A549 (cell line): ENCODE data around the gene C19orf47. TPM values are rescaled to one million over a fixed set of nuclear protein-coding genes. Genes with fewer than 3 reads are reported as not detected.
"Not testable (repeated sequence)": the region's sequence is repeated elsewhere in the genome, so short reads cannot be mapped to it uniquely, and the experiment has no call there.

Experiments used
- ATAC-seq, 2 experiments: fragments of 200-7000 bp in 1 of 2; fragments of >200 bp in 1 of 2; cut with Nextera tagmentation in 1 of 2; cut with Tn5 transposase in 1 of 2; 3 replicates each; pipeline versions ENCODE4 v1.8.0 to v1.9.1; 2018 to 2020; ENCODE audit warnings: mild to moderate bottlenecking in 1 of 2, moderate library complexity in 1 of 2
- CTCF ChIA-PET: fragments of 300-600 bp; sonication (Branson Sonifier 250); formaldehyde crosslinking; extraction: SDS; loops from one replicate; lab custom pipeline; 2021; ENCODE audit warnings: antibody characterized with exemption, inconsistent platforms; lab: Yijun Ruan, JAX
- POLR2A ChIA-PET: fragments of 350-600 bp; formaldehyde crosslinking; extraction: SDS; loops from one replicate; lab custom pipeline; 2021; ENCODE audit warnings: antibody characterized with exemption, inconsistent platforms; lab: Yijun Ruan, JAX
- DNase-seq, 2 experiments: peaks; one replicate each; pipeline versions ENCODE4 v3.0.0 to v3.0.0-alpha.2; 2011 to 2016; ENCODE audit warnings: low read depth in 1 of 2, low spot score in 1 of 2
- FAIRE-seq: peaks from 2 replicates; lab custom pipeline; 2011; peaks lifted over from hg19 to GRCh38; lab: Jason Lieb, UNC
- H3K27ac ChIP-seq, 2 experiments: fragments of >200 bp; sonication (Bioruptor Twin); formaldehyde crosslinking; 3 replicates each; pipeline ENCODE4 v1.5.1; 2016 to 2017
- H3K4me1 ChIP-seq: fragments of >200 bp; sonication (Bioruptor Twin); formaldehyde crosslinking; 3 replicates; pipeline ENCODE4 v1.6.1; 2016
- H3K4me2 ChIP-seq: fragments of >200 bp; sonication (Bioruptor Twin); formaldehyde crosslinking; 3 replicates; pipeline ENCODE4 v1.6.1; 2016
- H3K4me3 ChIP-seq: fragments of >200 bp; sonication (Bioruptor Twin); formaldehyde crosslinking; 3 replicates; pipeline ENCODE4 v1.5.1; 2016
- H3K9me3 ChIP-seq: fragments of >200 bp; sonication (Bioruptor Twin); formaldehyde crosslinking; 3 replicates; pipeline ENCODE4 v1.6.1; 2016
- BHLHE40 ChIP-seq: IDR thresholded peaks from 2 replicates; pipeline ENCODE4 v1.6.1; 2012; ENCODE audit warnings: low read depth, low read length, inconsistent platforms
- EHF ChIP-seq: fragments of 250-450 bp; sonication (Bioruptor Pico); IDR thresholded peaks from 2 replicates; pipeline ENCODE4 v1.5.0; 2020; ENCODE audit warnings: mild to moderate bottlenecking
- FOSB ChIP-seq: fragments of 250-450 bp; sonication (Bioruptor Pico); IDR thresholded peaks from 2 replicates; pipeline ENCODE4 v1.5.0; 2020; ENCODE audit warnings: mild to moderate bottlenecking, moderate library complexity
- HDAC2 ChIP-seq: fragments of 200-600 bp; sonication (generic); IDR thresholded peaks from 2 replicates; pipeline ENCODE4 v1.6.1; 2016
- HEYL ChIP-seq: fragments of 250-450 bp; sonication (Bioruptor Pico); IDR thresholded peaks from 2 replicates; pipeline ENCODE4 v1.8.0; 2021; ENCODE audit warnings: mild to moderate bottlenecking, moderate library complexity
- KDM1A ChIP-seq: fragments of 200-600 bp; sonication (generic); IDR thresholded peaks from 2 replicates; pipeline ENCODE4 v1.6.1; 2016; ENCODE audit warnings: low read depth, mild to moderate bottlenecking
- KDM5A ChIP-seq: fragments of 200-600 bp; sonication (generic); IDR thresholded peaks from 2 replicates; pipeline ENCODE4 v1.6.1; 2016; ENCODE audit warnings: antibody characterized with exemption, mild to moderate bottlenecking
- MAFK ChIP-seq: fragments of 450-650 bp; IDR thresholded peaks from 2 replicates; pipeline ENCODE4 v1.6.1; 2014; ENCODE audit not compliant: partially characterized antibody
- NR3C1 ChIP-seq: fragments of >200 bp; sonication (Bioruptor Twin); formaldehyde crosslinking; IDR thresholded peaks from 3 replicates; pipeline ENCODE4 v1.6.1; 2017
- RCOR1 ChIP-seq: fragments of 150-350 bp; IDR thresholded peaks from 2 replicates; pipeline ENCODE4 v1.6.1; 2014; ENCODE audit warnings: antibody characterized with exemption, low read length, low read depth
- RNF2 ChIP-seq: fragments of 200-600 bp; sonication (generic); IDR thresholded peaks from 2 replicates; pipeline ENCODE4 v1.6.1; 2016; ENCODE audit warnings: low read depth, mild to moderate bottlenecking, antibody characterized with exemption, moderate library complexity, borderline replicate concordance
- TFCP2L1 ChIP-seq: fragments of 250-450 bp; sonication (Bioruptor Pico); IDR thresholded peaks from 2 replicates; pipeline ENCODE4 v1.5.0; 2021; ENCODE audit warnings: mild to moderate bottlenecking
- ZFP36 ChIP-seq: fragments of 450-650 bp; IDR thresholded peaks from 2 replicates; pipeline ENCODE4 v1.6.1; 2014; ENCODE audit warnings: borderline replicate concordance; ENCODE audit not compliant: partially characterized antibody
- WGBS: methylation state at CpG from one replicate; pipeline ENCODE4 v1.1.6; 2017; ENCODE audit errors: missing lambda C conversion rate; 5-methylcytosine and 5-hydroxymethylcytosine counted together
- polyA plus RNA-seq, 4 experiments: library from polyadenylated mRNA; depleted of rRNA in 3 of 4; stranded (reverse); fragments of >200 nt; fragmentation: RNase III in 1 of 4; extraction: RNeasy Plus Mini Kit Qiagen cat#74134 plus additional on column Dnase treatment in 1 of 4; gene quantifications; 2 replicates in 3 of 4; 3 replicates in 1 of 4; pipeline ENCODE4 v1.2.3, GENCODE V29; 2011 to 2017
- TF ChIP-seq, protein P1 (sequence below): fragments of 450-650 bp; IDR thresholded peaks from 2 replicates; pipeline ENCODE4 v1.6.1; 2014; ENCODE audit warnings: antibody characterized with exemption
- TF ChIP-seq, protein P2 (sequence below): fragments of >200 bp; sonication (Bioruptor Twin); formaldehyde crosslinking; IDR thresholded peaks from 2 replicates; pipeline ENCODE4 v1.6.1; 2016
- TF ChIP-seq, protein P3 (sequence below): IDR thresholded peaks from 2 replicates; pipeline ENCODE4 v1.6.1; 2012; ENCODE audit warnings: low read depth, borderline replicate concordance

C19orf47 gene
- polyA plus RNA-seq, 2 of the 4 experiments (the other 2 are of a cell fraction), result 25.7 to 39.8 TPM

DNA sequence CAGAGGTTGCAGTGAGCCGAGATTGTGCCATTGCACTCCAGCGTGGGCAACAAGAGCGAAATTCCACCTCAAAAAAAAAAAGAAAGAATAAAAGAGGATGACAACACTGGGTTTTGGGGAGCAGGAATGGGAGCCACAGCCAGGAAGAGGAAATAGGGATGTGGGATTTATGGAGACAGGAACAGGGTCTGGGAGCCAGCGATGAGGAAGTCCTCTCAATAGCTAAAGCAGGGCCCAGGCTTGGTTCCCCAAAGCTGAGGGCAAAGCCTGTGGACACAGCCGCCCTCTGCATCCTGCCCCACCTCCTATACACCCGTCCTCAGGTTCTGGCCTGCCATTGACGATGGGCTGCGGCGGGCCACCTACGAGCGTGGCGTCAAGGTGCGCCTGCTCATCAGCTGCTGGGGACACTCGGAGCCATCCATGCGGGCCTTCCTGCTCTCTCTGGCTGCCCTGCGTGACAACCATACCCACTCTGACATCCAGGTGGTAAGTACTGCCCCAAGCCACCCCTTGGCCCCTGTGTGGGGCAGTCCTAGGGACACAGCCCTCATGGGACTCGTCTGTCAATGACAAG lies 28.2 kb upstream of the C19orf47 start:
- POLR2A ChIA-PET, result no interaction called here

DNA sequence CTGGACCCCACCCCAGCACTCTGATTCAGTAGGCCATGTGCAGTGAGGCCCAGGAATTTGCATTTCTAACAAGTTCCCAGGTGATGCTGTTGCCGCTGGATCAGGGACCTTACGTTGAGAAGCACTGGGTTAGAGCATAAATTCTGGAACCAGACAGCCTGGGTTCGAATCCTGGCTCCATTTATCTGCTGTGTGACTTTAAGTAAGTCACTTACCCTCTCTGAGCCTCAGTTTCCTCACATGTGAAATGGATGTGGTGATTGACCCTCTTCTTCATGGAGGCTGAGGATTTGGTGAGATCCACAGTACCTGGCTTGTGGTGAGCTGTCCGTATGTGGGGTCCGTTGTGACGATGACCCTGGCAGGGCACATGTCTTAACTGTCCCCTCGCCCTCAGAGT lies 25.9 kb upstream of the C19orf47 start:
- no peak for ATAC-seq
- TF ChIP-seq ZFP36 (peak; percentile 71), KDM5A (no peak), TFCP2L1 (no peak), KDM1A (0 out of 2 replicates have a peak, but pooled peaks have one; percentile 54)
- DNase-seq, result no peak
- WGBS, result 93% methylated on average over 7 of the region's 7 CpGs
- CTCF ChIA-PET, result interaction anchor here (0.6 to 1.6 kb wide), 8 partner anchors 9 to 234 kb away, joined by 3 to 8 read pairs (median 4); no protein-coding TSS in a partner anchor
- POLR2A ChIA-PET, result no interaction called here
- H3K4me1 ChIP-seq, result no peaks in the 10 kb centered on the region
- H3K4me2 ChIP-seq, result no peak overlapping the region
- H3K9me3 ChIP-seq, result no peaks in the 10 kb centered on the region
- FAIRE-seq, result peak; percentile 93
- no peak overlapping the region for H3K27ac ChIP-seq
- H3K4me3 ChIP-seq, result no peak overlapping the region

More for the DNA sequence above, 28.2 kb upstream of the C19orf47 start:
- H3K9me3 ChIP-seq, result no peaks in the 10 kb centered on the region
- no peak overlapping the region for H3K4me3 ChIP-seq
- H3K4me2 ChIP-seq, result no peak overlapping the region
- H3K27ac ChIP-seq, result no peak overlapping the region
- CTCF ChIA-PET, result interaction anchor here (1.1 kb wide), 1 partner anchor 20 kb away, joined by 3 read pairs; no protein-coding TSS in a partner anchor
- TF ChIP-seq HEYL (no peak), KDM5A (no peak), RNF2 (no peak), BHLHE40 (no peak), HDAC2 (no peak), FOSB (CRISPR knock-in tag) (no peak)
- ATAC-seq (no peak), FAIRE-seq (no peak), DNase-seq (no peak)
- H3K4me1 ChIP-seq, result no peaks in the 10 kb centered on the region
- 92% methylated on average over 16 of the region's 17 CpGs for WGBS

DNA sequence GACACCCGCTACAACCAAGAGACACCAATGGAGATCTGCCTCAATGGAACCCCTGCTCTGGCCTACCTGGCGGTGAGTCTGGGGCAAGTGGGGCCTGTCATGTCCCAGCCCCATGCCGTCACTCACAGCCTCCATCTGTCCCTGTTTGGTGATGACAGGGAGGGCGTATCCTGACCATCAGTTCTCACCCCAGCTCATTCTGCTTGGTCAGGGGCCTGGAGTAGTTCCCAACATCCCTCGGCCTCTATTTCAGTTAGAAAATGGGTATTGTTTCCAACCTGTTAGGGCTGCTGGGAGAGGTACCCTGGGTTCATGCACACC lies 23.6 kb upstream of the C19orf47 start:
- ChIA-PET CTCF (interaction anchor here (0.6 to 4.4 kb wide), 16 partner anchors 10 to 1643 kb away, joined by 3 to 16 read pairs (median 4); partner anchors contain the start of genes HIPK4 and SERTAD1), POLR2A (no interaction called here)
- TF ChIP-seq RCOR1 (no peak), TFCP2L1 (no peak), NR3C1 (no peak), EHF (CRISPR knock-in tag) (no peak)
- TF ChIP-seq, protein P1, sequence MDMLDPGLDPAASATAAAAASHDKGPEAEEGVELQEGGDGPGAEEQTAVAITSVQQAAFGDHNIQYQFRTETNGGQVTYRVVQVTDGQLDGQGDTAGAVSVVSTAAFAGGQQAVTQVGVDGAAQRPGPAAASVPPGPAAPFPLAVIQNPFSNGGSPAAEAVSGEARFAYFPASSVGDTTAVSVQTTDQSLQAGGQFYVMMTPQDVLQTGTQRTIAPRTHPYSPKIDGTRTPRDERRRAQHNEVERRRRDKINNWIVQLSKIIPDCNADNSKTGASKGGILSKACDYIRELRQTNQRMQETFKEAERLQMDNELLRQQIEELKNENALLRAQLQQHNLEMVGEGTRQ, result no peak
- TF ChIP-seq, protein P2, sequence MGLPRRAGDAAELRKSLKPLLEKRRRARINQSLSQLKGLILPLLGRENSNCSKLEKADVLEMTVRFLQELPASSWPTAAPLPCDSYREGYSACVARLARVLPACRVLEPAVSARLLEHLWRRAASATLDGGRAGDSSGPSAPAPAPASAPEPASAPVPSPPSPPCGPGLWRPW, result no peak
- Histone ChIP-seq H3K9me3 (no peaks in the 10 kb centered on the region), H3K4me1 (peaks cover 2% of the 10 kb centered on the region), H3K27ac (no peak overlapping the region), H3K4me2 (no peak overlapping the region), H3K4me3 (no peak overlapping the region)
- FAIRE-seq, result no peak
- no peak for DNase-seq
- 0 out of 6 replicates have a peak, but pooled peaks of 1 of the 2 experiments have one; percentile 7 for ATAC-seq
- WGBS, result 91% methylated on average over 5 of the region's 5 CpGs

DNA sequence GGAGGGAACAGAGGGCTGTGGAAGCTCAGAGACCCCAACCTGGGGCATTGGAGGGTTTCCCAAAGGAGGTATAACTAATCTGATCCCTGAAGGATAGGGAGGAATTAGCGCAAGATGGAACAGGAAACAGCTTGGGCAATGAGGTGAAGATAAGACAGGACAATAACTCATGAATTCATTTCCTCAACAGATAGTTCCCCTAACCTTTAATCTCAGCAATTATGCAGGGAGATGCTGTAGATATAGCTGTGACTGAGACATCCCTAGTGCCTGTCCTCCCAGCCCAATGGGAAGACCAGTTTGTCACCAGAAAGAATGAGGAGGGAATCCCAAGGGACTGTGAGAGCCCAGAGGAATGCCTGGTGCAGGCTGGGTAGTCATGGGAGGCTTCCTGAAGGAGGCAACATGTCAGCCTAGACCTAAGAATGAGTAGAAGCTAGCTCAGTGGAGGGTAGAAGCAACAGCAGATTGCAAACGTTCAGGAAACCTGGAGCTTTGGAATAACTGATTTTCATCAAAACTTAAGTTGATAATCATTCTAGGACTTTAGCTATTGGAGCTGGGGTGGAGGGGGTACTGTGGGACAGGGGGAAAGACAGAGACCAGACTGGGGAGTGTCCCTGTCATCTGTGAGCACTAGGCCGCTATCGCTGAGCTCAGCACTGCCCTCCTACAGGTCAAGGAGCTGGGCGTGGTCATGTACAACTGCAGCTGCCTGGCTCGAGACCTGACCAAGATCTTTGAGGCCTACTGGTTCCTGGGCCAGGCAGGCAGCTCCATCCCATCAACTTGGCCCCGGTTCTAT lies 23.0 kb upstream of the C19orf47 start:
- POLR2A ChIA-PET, result no interaction called here
- no peak for DNase-seq
- FAIRE-seq, result peak; percentile 51
- H3K4me3 ChIP-seq, result no peak overlapping the region
- H3K4me2 ChIP-seq, result no peak overlapping the region
- WGBS, result 76% methylated on average over 7 of the region's 7 CpGs
- H3K27ac ChIP-seq, result no peak overlapping the region
- CTCF ChIA-PET, result interaction anchor here (0.6 to 4.4 kb wide), 19 partner anchors 10 to 1644 kb away, joined by 3 to 16 read pairs (median 3); partner anchors contain the start of genes HIPK4 and SERTAD1
- TF ChIP-seq, protein P3, sequence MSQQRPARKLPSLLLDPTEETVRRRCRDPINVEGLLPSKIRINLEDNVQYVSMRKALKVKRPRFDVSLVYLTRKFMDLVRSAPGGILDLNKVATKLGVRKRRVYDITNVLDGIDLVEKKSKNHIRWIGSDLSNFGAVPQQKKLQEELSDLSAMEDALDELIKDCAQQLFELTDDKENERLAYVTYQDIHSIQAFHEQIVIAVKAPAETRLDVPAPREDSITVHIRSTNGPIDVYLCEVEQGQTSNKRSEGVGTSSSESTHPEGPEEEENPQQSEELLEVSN, result no peak
- TF ChIP-seq MAFK (peak; percentile 43), ZFP36 (peak; percentile 74)
- peak in 1 of 2 experiments; percentile 12; a peak in 2 of 6 replicates for ATAC-seq
- no peaks in the 10 kb centered on the region for H3K9me3 ChIP-seq
- H3K4me1 ChIP-seq, result peaks cover 8% of the 10 kb centered on the region

DNA sequence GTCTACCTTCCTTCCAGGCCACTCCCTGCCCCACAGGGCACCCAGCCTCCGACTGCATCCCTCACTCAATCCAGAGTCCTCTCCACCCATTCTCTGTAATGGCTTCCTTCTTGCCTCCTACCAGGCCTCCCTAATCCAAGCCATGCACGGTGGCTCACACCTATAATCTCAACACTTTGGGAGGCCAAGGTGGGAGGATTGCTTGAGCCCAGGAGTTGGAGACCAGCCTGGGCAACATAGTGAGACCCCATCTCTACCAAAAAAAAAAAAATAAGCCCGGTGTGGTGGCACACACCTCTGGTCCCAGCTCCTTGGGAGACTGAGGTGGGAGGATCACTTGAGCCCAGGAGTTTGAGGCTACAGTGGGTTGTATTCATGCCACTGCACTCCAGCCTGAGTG lies 22.1 kb upstream of the C19orf47 start:
- FAIRE-seq, H3K27ac ChIP-seq, H3K4me2 ChIP-seq, POLR2A ChIA-PET, H3K9me3 ChIP-seq, DNase-seq, H3K4me3 ChIP-seq, ATAC-seq: not testable (repeated sequence)
- WGBS, result 91% methylated on average over 3 of the region's 3 CpGs
- peaks cover 13% of the 10 kb centered on the region for H3K4me1 ChIP-seq
- CTCF ChIA-PET, result interaction anchor here (0.6 to 4.4 kb wide), 11 partner anchors 9 to 234 kb away, joined by 3 to 16 read pairs (median 4); partner anchors contain the start of genes HIPK4 and SERTAD1
